HepG2 (cell line): Measurements from ENCODE around the gene DUSP8. TPM values are rescaled to one million over a fixed set of nuclear protein-coding genes. Genes with fewer than 3 reads are reported as not detected.

Experiments used
- AGO2 ChIP-seq: fragments of 200-400 bp; formaldehyde crosslinking; optimal IDR thresholded peaks from 2 replicates; pipeline ENCODE3; 2017; ENCODE audit warnings: mild to moderate bottlenecking, low read depth, low read length, moderate library complexity
- AKAP8 ChIP-seq: sonication (generic); formaldehyde crosslinking; IDR thresholded peaks from 2 replicates; pipeline ENCODE4 v1.5.1; 2020; ENCODE audit warnings: mild to moderate bottlenecking, missing genetic modification reagents
- ARNT2 ChIP-seq: sonication (generic); formaldehyde crosslinking; IDR thresholded peaks from 2 replicates; pipeline ENCODE4 v1.8.0; 2022; ENCODE audit warnings: mild to moderate bottlenecking, low read depth, missing genetic modification reagents, moderate library complexity
- CTCF ChIP-seq: sonication (generic); formaldehyde crosslinking; IDR thresholded peaks from 2 replicates; pipeline ENCODE4 v1.5.0; 2020; ENCODE audit warnings: mild to moderate bottlenecking, missing genetic modification reagents, moderate library complexity
- FOXJ3 ChIP-seq: sonication (generic); formaldehyde crosslinking; IDR thresholded peaks from 2 replicates; pipeline ENCODE4 v1.4.0; 2020; ENCODE audit warnings: missing genetic modification reagents, mild to moderate bottlenecking, borderline replicate concordance
- GABPA ChIP-seq, 2 experiments: IDR thresholded peaks; 2 replicates each; pipeline ENCODE4 v1.6.1; 2011 to 2016; ENCODE audit warnings: low read depth in 2 of 2, low read length in 1 of 2, missing biosample characterization in 1 of 2, missing genetic modification characterization in 1 of 2
- HNRNPL ChIP-seq: fragments of 200-400 bp; formaldehyde crosslinking; IDR thresholded peaks from 2 replicates; pipeline ENCODE4 v1.6.1; 2017; ENCODE audit warnings: mild to moderate bottlenecking, low read depth, low read length
- NFKB2 ChIP-seq: sonication (generic); formaldehyde crosslinking; IDR thresholded peaks from 2 replicates; pipeline ENCODE4 v1.4.0; 2020; ENCODE audit warnings: missing genetic modification reagents, borderline replicate concordance
- NONO ChIP-seq, 2 experiments: fragments of 450-650 bp in 1 of 2; sonication (generic) in 1 of 2; formaldehyde crosslinking in 1 of 2; IDR thresholded peaks in 1 of 2; conservative IDR thresholded peaks in 1 of 2; 2 replicates each; pipeline versions ENCODE4 v1.6.1 to v1.8.0; 2017 to 2022; ENCODE audit warnings: mild to moderate bottlenecking in 1 of 2, missing genetic modification reagents in 1 of 2, moderate library complexity in 1 of 2
- PHF20 ChIP-seq: sonication (generic); formaldehyde crosslinking; IDR thresholded peaks from 2 replicates; pipeline ENCODE4 v1.5.0; 2020; ENCODE audit warnings: mild to moderate bottlenecking, missing genetic modification reagents
- RELA ChIP-seq: sonication (generic); formaldehyde crosslinking; IDR thresholded peaks from 2 replicates; pipeline ENCODE4 v1.4.0; 2020; ENCODE audit warnings: missing genetic modification reagents
- REXO4 ChIP-seq: sonication (generic); formaldehyde crosslinking; IDR thresholded peaks from 2 replicates; pipeline ENCODE4 v1.8.0; 2022; ENCODE audit warnings: missing genetic modification reagents, mild to moderate bottlenecking, borderline replicate concordance
- SIX1 ChIP-seq: sonication (generic); formaldehyde crosslinking; IDR thresholded peaks from 2 replicates; pipeline ENCODE4 v1.4.0; 2020; ENCODE audit warnings: missing genetic modification reagents, borderline replicate concordance
- SRY ChIP-seq: sonication (generic); formaldehyde crosslinking; IDR thresholded peaks from 2 replicates; pipeline ENCODE4 v1.8.0; 2022; ENCODE audit warnings: mild to moderate bottlenecking, missing genetic modification reagents
- TRIM22 ChIP-seq: fragments of 450-650 bp; IDR thresholded peaks from 2 replicates; pipeline ENCODE4 v1.6.1; 2017
- U2AF1 ChIP-seq: fragments of 200-400 bp; formaldehyde crosslinking; optimal IDR thresholded peaks from 2 replicates; pipeline ENCODE3; 2017; ENCODE audit warnings: mild to moderate bottlenecking, low read depth, low read length
- ZFX ChIP-seq: sonication (generic); formaldehyde crosslinking; IDR thresholded peaks from 2 replicates; pipeline ENCODE4 v1.4.0; 2020; ENCODE audit warnings: mild to moderate bottlenecking, low read depth, missing genetic modification reagents, moderate library complexity
- ZNF513 ChIP-seq: sonication (generic); formaldehyde crosslinking; conservative IDR thresholded peaks from 2 replicates; pipeline ENCODE4 v1.5.0; 2020; ENCODE audit warnings: missing genetic modification reagents
- ZNF556 ChIP-seq: sonication (generic); formaldehyde crosslinking; IDR thresholded peaks from 2 replicates; pipeline ENCODE4 v1.4.0; 2020; ENCODE audit warnings: mild to moderate bottlenecking, missing genetic modification reagents, borderline replicate concordance
- ZNF558 ChIP-seq: sonication (generic); formaldehyde crosslinking; IDR thresholded peaks from 2 replicates; pipeline ENCODE4 v1.9.0; 2022; ENCODE audit warnings: mild to moderate bottlenecking, missing genetic modification reagents, borderline replicate concordance
- ZNF790 ChIP-seq: sonication (generic); formaldehyde crosslinking; IDR thresholded peaks from 2 replicates; pipeline ENCODE4 v1.8.0; 2022; ENCODE audit warnings: missing genetic modification reagents, mild to moderate bottlenecking, borderline replicate concordance
- polyA plus RNA-seq, 8 experiments: library from polyadenylated mRNA; depleted of rRNA in 3 of 8; stranded (reverse) in 7 of 8; unstranded in 1 of 8; fragments of >200 nt; fragmentation: Illumina TruSeq in 4 of 8; extraction: Trizol in 4 of 8; gene quantifications; 2 replicates each; pipeline versions ENCODE4 v1.2.1 to v1.2.3, GENCODE V29; 2011 to 2016; ENCODE audit warnings: low read depth in 4 of 8, missing spikeins in 1 of 8, mixed read lengths in 1 of 8; ENCODE audit not compliant: insufficient read depth in 1 of 8
- total RNA-seq, 5 experiments: library from RNA; depleted of rRNA; stranded (reverse); fragments of >200 nt; fragmentation: Illumina TruSeq; extraction: Trizol; gene quantifications; 2 replicates each; pipeline ENCODE4 v1.2.3, GENCODE V29; 2016; ENCODE audit warnings: low read depth in 1 of 5
- TF ChIP-seq, protein P1 (sequence below): sonication (generic); formaldehyde crosslinking; IDR thresholded peaks from 2 replicates; pipeline ENCODE4 v1.5.0; 2020; ENCODE audit warnings: mild to moderate bottlenecking, low read depth, missing genetic modification reagents, borderline replicate concordance
- TF ChIP-seq, protein P2 (sequence below): sonication (generic); formaldehyde crosslinking; IDR thresholded peaks from 2 replicates; pipeline ENCODE4 v1.4.0; 2020; ENCODE audit warnings: missing genetic modification reagents

Gene DUSP8
- total and polyA plus RNA-seq, 2 of the 13 experiments (the other 11 are each of a cell fraction or from before 2014, with no cell fraction given), result 1.8 to 8.0 TPM

DNA sequence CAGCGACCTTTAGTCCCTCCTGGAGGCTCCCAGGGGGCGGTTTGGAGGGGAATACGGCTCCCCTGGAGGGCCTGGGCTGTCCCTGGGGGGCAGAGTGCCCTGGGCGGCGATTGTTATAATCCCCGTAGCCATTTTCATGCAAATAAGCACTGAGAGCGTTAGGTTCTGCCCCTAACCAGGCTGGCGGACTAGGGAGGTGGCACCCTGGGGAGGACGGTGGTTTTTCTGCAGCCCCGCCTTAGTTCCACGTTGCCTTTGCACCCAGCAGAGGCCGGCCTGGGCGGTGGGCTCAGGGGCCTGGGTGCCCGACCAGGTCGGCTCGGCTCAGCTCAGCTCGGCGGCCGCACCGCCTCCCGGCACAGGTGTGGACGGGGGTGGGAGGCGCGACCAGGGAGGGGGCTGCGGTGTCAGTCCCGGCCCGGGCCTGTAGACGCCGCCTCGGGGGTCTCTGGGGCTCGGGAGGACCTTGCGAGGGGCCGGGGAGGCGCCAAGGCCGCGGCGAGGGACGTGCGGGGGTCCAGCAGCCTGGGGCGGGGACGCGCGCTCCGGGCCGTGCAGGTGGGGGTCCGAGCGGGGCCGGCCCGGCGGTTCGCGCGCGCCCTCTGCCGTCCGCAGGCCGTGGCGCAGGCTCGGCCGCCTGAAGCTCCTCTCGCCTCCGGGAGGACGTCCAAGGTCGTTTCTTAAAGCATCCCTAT lies 2.3 kb upstream of the DUSP8 start (continued):
- TF ChIP-seq REXO4 (CRISPR knock-in tag), result no peak
- peak; percentile 8 for TF ChIP-seq AGO2
- TF ChIP-seq SIX1 (CRISPR knock-in tag), result no peak
- TF ChIP-seq HNRNPL, result peak; percentile 90
- no peak for TF ChIP-seq FOXJ3 (CRISPR knock-in tag)
- TF ChIP-seq AKAP8 (CRISPR knock-in tag), result peak; percentile 78; the same call in 1 of the 2 replicates
- no peak for TF ChIP-seq GABPA (IDR thresholded peaks at IDR 0.05; ENCODE audit: low read depth, low read length)
- TF ChIP-seq GABPA (CRISPR knock-in tag; IDR thresholded peaks at IDR 0.05; ENCODE audit: low read depth), result no peak
- TF ChIP-seq ZNF790, result 0 out of 2 replicates have a peak, but pooled peaks have one; percentile 31
- TF ChIP-seq TRIM22, result no peak
- TF ChIP-seq NFKB2, result no peak
- TF ChIP-seq ZFX (CRISPR knock-in tag), result 0 out of 2 replicates have a peak, but pooled peaks have one; percentile 13
- TF ChIP-seq, protein P1, sequence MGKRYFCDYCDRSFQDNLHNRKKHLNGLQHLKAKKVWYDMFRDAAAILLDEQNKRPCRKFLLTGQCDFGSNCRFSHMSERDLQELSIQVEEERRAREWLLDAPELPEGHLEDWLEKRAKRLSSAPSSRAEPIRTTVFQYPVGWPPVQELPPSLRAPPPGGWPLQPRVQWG (CRISPR knock-in tag), result no peak
- no peak for TF ChIP-seq PHF20 (CRISPR knock-in tag)
- TF ChIP-seq, protein P2, sequence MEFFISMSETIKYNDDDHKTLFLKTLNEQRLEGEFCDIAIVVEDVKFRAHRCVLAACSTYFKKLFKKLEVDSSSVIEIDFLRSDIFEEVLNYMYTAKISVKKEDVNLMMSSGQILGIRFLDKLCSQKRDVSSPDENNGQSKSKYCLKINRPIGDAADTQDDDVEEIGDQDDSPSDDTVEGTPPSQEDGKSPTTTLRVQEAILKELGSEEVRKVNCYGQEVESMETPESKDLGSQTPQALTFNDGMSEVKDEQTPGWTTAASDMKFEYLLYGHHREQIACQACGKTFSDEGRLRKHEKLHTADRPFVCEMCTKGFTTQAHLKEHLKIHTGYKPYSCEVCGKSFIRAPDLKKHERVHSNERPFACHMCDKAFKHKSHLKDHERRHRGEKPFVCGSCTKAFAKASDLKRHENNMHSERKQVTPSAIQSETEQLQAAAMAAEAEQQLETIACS (CRISPR knock-in tag), result peak; percentile 56; the same call in 1 of the 2 replicates
- no peak for TF ChIP-seq U2AF1
- no peak for TF ChIP-seq ZNF558
- no peak for TF ChIP-seq SRY (CRISPR knock-in tag)
- TF ChIP-seq ZNF513 (CRISPR knock-in tag), result no peak
- TF ChIP-seq RELA, result no peak
- TF ChIP-seq ZNF556 (CRISPR knock-in tag), result no peak
- peak; percentile 71 for TF ChIP-seq CTCF
- peak; percentile 43; the same call in 1 of the 2 replicates for TF ChIP-seq ARNT2
- TF ChIP-seq NONO (IDR thresholded peaks at IDR 0.05), result no peak
- no peak for TF ChIP-seq NONO (CRISPR knock-in tag; conservative IDR thresholded peaks at IDR 0.05)
